Activated naive CD4-positive, alpha-beta T cell treated with anti-CD3 and anti-CD28 coated beads, Interleukin-2, amount 50 U/mL, for 24 hours (primary cell): Measurements from ENCODE around the gene ICOSLG.
"Not testable (repeated sequence)": the region's sequence is repeated elsewhere in the genome, so short reads cannot be mapped to it uniquely, and the experiment has no call there.

Source experiments
- H3K27ac Mint-ChIP-seq: one replicate; pipeline ENCODE4 v1.8.0; 2021; ENCODE audit warnings: mild to moderate bottlenecking, mixed read lengths
- H3K27me3 Mint-ChIP-seq: one replicate; pipeline ENCODE4 v1.8.0; 2021; ENCODE audit warnings: mixed read lengths
- H3K36me3 Mint-ChIP-seq: one replicate; pipeline ENCODE4 v1.8.0; 2021; ENCODE audit warnings: mixed read lengths
- H3K4me1 Mint-ChIP-seq: one replicate; pipeline ENCODE4 v1.8.0; 2021; ENCODE audit warnings: mixed read lengths
- H3K4me3 Mint-ChIP-seq: one replicate; pipeline ENCODE4 v1.8.0; 2021; ENCODE audit warnings: mild to moderate bottlenecking, mixed read lengths
- H3K9me3 Mint-ChIP-seq: one replicate; pipeline ENCODE4 v1.8.0; 2021; ENCODE audit warnings: mixed read lengths

Gene ICOSLG, protein sequence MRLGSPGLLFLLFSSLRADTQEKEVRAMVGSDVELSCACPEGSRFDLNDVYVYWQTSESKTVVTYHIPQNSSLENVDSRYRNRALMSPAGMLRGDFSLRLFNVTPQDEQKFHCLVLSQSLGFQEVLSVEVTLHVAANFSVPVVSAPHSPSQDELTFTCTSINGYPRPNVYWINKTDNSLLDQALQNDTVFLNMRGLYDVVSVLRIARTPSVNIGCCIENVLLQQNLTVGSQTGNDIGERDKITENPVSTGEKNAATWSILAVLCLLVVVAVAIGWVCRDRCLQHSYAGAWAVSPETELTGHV

DNA sequence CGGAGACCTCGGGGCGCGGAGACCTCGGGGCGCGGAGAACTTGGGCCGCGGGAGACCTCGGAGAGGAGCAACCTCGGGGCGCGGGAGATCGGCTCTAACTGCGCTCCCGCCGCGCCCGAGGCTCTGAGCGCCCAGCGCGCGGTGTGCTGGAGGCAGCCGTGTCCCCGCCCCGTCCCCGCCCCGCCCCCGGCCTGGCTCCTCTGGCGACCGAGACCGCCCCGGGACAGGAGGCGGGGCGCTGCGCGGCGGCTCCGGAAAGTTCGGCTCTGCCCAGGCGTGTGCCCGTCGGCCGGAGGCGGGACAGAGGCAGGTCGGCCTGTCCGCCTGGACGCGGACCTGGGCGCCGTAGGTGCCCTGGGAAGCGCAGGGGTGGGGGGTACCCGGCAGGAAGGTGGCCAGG, at the start of gene ICOSLG:
TSS of gene ICOSLG (minus strand) at position 102 of the 400 bp plus-strand sequence. CDS start 126 bp downstream, outside the sequence.
- not testable (repeated sequence) for H3K36me3 Mint-ChIP-seq, H3K27ac Mint-ChIP-seq, H3K27me3 Mint-ChIP-seq, H3K4me3 Mint-ChIP-seq, H3K4me1 Mint-ChIP-seq, H3K9me3 Mint-ChIP-seq

DNA sequence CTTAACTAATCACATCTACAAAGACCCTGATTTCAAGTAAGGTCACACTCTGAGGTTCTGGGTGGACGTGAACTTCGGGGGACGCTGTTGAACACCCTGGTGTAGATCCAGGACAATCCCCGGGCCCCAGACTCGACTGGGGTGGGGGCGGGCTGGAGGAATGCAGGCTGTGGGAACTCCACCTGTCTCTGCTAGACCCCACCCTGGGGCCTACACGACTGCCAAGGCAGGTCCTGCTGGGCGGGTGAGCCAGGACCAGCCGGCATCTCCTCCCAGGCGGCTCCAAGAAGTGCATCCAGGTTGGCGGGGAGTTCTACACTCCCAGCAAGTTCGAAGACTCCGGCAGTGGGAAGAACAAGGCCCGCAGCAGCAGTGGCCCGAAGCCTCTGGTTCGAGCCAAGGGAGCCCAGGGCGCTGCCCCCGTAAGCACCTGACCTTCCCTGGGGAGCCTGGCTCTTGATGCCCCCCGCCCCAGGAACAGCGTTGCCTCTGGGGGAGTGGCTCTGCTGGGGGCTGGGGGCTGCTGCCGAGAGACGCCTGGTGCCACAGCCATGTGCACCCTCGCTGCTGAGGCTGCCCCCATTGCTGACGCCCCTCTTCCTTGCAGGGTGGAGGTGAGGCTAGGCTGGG, 48.8 kb upstream of the ICOSLG start:
- no peaks in the 10 kb centered on the region for H3K9me3 Mint-ChIP-seq
- H3K4me1 Mint-ChIP-seq = no peaks in the 10 kb centered on the region
- peaks cover 2% of the 10 kb centered on the region for H3K27me3 Mint-ChIP-seq
- H3K36me3 Mint-ChIP-seq = no peaks in the 10 kb centered on the region
- no peak overlapping the region for H3K4me3 Mint-ChIP-seq
- no peak overlapping the region for H3K27ac Mint-ChIP-seq

DNA sequence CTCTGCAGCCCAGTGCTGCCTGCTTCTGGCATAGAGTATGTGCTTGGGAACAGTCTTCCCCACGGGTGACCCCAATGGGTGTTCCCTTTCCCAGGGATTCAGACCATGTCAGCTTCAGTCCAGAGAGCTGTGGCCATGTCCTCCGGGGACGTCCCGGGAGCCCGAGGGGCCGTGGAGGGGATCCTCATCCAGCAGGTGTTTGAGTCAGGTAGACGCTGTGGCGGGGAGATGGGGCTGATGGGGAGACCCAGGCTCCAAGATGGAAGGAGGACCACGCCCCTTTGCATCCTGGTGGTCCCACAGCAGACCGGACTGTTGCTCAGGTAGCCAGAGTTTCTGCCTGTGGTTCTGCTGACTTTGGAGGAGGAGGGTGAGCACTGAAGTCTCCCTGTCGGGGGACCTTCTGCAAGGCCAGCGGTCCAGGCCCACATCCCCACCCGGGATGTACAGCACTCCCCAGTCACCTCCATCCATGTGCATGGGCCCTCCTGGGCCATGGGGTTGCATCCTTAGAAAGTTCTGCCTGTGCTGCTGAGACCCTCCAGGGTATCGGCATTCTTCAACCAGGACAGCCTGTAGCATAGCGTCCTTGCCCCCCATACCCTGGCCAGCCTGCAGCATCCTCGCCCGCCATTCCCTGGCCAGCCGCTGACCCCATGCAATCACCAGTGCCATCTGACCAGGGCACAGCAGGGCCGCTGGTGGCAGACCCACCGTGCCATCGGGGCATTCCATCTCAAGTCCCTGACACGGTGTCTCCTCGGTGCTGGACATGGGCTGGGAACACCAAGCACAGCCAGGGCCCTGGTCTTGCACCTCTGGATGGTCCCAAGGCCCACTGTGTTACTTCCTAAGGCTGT, 47.7 kb upstream of the ICOSLG start:
- Mint-ChIP-seq H3K27me3 (peaks cover 2% of the 10 kb centered on the region), H3K9me3 (no peaks in the 10 kb centered on the region), H3K4me3 (no peak overlapping the region), H3K4me1 (no peaks in the 10 kb centered on the region), H3K36me3 (no peaks in the 10 kb centered on the region), H3K27ac (no peak overlapping the region)

DNA sequence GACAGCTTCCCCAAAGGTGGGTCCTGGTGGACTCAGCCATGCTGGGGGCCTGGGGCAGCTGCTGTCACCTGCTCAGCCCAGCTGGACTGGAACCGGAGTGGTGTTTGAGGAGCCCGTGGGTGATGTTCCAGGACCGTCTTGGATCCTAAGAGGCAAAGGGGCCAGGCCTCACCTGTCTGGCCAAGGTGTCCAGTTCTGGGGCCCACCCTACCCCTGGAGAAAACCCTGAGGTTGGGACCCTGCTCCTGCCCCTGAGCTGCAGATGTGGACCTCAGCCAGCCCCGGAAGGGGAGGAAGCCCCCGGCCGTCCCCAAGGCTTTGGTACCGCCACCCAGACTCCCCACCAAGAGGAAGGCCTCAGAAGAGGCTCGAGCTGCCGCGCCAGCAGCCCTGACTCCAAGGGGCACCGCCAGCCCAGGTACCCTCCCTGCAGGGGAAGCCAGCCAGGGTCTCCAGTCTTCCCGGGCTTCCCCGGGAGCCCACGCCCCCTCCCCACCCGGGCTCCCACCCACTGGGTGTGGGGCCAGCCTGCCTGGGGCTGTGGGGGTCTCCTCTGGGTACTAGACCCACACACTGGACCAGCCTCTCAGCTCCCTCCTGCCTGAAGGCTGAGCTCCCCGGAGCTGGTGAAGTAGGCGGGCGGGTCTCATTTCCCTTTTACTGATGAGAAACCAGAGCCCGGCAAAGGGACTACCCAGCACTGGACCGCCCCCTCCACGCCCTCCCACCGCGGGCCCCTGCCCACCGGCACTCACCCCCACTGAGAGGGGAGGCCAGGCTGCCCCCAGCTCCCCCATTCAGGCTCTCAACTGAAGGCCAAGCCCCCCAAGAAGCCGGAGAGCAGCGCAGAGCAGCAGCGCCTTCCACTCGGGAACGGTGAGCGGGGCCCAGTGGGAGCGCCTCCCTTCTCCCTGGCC, 46.2 kb upstream of the ICOSLG start:
- no peaks in the 10 kb centered on the region for H3K36me3 Mint-ChIP-seq
- no peak overlapping the region for H3K27ac Mint-ChIP-seq
- no peak overlapping the region for H3K4me3 Mint-ChIP-seq
- no peaks in the 10 kb centered on the region for H3K4me1 Mint-ChIP-seq
- no peaks in the 10 kb centered on the region for H3K9me3 Mint-ChIP-seq
- peaks cover 2% of the 10 kb centered on the region for H3K27me3 Mint-ChIP-seq

DNA sequence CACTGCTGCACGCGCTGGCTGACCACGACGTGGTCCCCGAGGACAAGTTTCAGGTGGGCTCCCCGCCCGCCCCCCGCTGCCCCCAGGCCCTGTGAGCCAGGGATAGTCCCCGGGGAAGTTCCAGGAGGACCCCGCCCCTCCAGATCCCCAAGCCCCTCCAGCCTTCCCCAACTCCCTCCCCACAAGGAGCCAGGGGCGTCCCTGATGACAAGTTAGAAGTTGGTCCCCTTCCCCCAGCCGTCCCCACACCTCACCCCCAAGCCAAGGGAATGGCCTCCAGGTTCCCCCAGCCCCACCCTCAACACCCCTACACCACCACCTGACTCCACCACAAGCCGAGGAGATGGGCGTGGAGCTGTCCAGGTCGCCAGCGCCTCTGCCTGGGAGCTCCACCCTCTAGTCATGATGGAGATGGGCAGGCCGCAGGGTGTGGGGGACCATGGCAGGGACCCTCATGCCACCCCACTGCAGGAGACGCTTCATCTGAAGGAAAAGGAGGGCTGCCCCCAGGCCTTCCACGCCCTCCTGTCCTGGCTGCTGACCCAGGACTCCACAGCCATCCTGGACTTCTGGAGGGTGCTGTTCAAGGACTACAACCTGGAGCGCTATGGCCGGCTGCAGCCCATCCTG, 45.5 kb upstream of the ICOSLG start:
- H3K4me3 Mint-ChIP-seq = no peak overlapping the region
- no peaks in the 10 kb centered on the region for H3K36me3 Mint-ChIP-seq
- no peak overlapping the region for H3K27ac Mint-ChIP-seq
- H3K4me1 Mint-ChIP-seq = no peaks in the 10 kb centered on the region
- H3K9me3 Mint-ChIP-seq = no peaks in the 10 kb centered on the region
- peaks cover 2% of the 10 kb centered on the region for H3K27me3 Mint-ChIP-seq

DNA sequence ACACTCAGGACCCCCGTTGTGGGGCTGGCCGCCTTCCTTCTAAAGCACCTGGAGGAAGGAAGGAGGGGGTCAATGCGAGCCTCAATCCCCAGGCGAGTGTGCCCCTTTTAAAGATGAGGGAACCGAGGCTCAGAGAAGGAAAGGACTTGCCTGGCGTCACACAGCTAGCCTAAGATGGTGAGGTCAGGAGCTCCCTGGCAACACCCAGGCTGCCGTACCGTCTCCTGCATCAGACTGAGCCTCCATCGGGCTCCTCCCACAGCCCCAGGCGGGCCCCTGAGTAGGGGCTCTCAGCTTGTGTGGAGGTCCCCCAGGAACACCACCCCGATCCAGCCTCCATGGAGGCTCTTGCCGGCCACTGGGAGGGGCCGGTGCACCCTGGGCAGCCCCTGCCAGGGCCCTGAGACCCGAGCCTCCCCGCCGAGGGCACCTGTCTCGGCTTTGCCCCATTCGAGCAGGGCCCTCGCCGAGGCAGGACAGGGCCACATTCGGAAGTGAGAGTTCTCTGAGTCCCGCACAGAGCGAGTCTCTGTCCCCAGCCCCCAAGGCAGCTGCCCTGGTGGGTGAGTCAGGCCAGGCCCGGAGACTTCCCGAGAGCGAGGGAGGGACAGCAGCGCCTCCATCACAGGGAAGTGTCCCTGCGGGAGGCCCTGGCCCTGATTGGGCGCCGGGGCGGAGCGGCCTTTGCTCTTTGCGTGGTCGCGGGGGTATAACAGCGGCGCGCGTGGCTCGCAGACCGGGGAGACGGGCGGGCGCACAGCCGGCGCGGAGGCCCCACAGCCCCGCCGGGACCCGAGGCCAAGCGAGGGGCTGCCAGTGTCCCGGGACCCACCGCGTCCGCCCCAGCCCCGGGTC, 44.6 kb upstream of the ICOSLG start, which contains the start of gene AIRE:
TSS of gene AIRE (plus strand) at position 739 of the 855 bp plus-strand sequence. CDS start 131 bp downstream, outside the sequence.
- no peak within 1 kb of the TSS for H3K4me3 Mint-ChIP-seq
- no peaks in the 10 kb centered on the region for H3K4me1 Mint-ChIP-seq
- peaks cover 2% of the 10 kb centered on the region for H3K27me3 Mint-ChIP-seq
- no peaks in the 10 kb centered on the region for H3K9me3 Mint-ChIP-seq
- no peaks in the 10 kb centered on the region for H3K36me3 Mint-ChIP-seq
- no peak within 1 kb of the TSS for H3K27ac Mint-ChIP-seq

DNA sequence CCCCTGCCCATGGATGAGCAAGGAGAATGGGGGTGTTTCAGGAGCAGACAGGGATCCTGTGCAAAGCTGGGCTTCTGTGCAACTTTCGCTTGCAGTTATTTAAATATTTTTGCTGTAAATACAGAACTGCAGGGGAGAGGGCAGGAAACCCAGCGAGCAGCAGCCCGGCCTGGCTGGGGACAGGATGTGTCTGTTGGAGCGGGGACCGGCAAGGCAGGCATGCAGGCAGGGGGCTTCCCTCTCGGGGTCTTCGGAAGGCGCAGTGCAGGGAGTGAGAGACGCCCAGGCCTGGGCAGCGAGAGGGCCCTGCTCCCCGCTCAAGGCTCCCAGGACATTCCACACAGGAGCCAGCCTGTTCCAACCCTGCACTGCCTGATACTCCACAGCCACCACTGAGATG, 43.2 kb upstream of the ICOSLG start:
- Mint-ChIP-seq H3K4me3 (no peak overlapping the region), H3K27ac (no peak overlapping the region), H3K4me1 (no peaks in the 10 kb centered on the region), H3K9me3 (no peaks in the 10 kb centered on the region), H3K36me3 (no peaks in the 10 kb centered on the region), H3K27me3 (peaks cover 2% of the 10 kb centered on the region)

DNA sequence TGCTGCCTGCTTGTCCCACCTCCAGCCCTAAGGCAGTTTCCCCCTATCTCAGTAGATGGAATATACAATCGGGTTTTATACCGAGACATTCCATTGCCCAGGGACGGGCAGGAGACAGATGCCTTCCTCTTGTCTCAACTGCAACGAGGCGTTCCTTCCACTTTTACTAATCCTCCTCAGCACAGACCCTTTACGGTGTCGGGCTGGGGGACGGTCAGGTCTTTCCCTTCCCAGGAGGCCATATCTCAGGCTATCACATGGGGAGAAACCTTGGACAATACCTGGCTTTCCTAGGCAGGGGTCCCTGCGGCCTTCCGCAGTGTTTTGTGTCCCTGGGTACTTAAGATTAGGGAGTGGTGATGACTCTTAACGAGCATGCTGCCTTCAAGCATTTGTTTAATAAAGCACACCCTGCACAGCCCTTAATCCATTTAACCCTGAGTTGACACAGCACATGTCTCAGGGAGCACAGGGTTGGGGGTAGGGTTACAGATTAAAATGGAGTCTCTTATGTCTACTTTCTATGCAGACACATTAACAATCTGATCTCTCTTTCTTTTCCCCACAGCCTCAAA, 42.6 kb upstream of the ICOSLG start:
- H3K4me1 Mint-ChIP-seq, H3K4me3 Mint-ChIP-seq, H3K36me3 Mint-ChIP-seq, H3K27ac Mint-ChIP-seq, H3K9me3 Mint-ChIP-seq, H3K27me3 Mint-ChIP-seq: not testable (repeated sequence)

DNA sequence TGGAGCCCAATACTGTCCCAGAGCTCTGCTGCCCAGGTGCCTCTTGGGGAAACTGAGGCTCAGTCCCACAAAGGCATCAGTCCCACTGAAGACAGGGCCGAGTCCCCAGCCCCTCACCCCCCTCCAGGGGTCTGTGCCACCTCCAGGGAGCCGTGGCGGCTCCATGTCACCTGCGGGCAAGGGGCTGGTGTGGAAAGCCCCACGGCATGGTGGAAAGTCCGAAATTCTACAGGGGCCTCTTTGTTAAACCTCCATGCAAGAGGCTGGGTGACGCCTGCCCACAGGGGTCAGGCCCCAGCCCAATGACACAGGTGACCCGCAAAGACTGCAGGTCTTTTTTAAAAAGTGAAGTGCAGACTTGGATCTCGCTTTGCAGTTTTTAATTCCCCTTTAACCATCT, 41.6 kb upstream of the ICOSLG start:
- no peaks in the 10 kb centered on the region for H3K36me3 Mint-ChIP-seq
- H3K4me3 Mint-ChIP-seq = no peak overlapping the region
- H3K4me1 Mint-ChIP-seq = no peaks in the 10 kb centered on the region
- H3K27me3 Mint-ChIP-seq = no peaks in the 10 kb centered on the region
- no peaks in the 10 kb centered on the region for H3K9me3 Mint-ChIP-seq
- H3K27ac Mint-ChIP-seq = no peak overlapping the region

DNA sequence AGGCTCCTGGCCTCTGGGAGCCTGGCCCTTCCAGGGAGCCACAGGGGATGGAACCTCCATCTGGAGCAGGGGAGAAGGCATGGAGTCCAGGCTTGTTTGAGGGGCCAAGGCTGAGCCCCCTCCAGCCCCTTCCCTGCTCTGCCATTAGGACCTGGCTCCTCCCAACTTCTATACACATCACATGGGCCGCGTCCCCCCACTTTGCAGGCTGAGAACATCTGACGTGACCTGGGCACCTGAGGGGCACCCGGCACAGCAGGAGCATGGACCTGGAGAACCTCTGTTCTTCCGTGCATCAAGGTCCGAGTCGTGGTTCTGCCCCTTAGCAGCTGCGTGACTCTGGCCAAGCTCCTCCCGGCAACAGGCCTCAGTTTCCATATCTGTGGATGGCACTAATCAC, 41.1 kb upstream of the ICOSLG start:
- Mint-ChIP-seq H3K27ac (no peak overlapping the region), H3K27me3 (no peaks in the 10 kb centered on the region), H3K4me3 (no peak overlapping the region), H3K36me3 (no peaks in the 10 kb centered on the region), H3K4me1 (no peaks in the 10 kb centered on the region), H3K9me3 (no peaks in the 10 kb centered on the region)

DNA sequence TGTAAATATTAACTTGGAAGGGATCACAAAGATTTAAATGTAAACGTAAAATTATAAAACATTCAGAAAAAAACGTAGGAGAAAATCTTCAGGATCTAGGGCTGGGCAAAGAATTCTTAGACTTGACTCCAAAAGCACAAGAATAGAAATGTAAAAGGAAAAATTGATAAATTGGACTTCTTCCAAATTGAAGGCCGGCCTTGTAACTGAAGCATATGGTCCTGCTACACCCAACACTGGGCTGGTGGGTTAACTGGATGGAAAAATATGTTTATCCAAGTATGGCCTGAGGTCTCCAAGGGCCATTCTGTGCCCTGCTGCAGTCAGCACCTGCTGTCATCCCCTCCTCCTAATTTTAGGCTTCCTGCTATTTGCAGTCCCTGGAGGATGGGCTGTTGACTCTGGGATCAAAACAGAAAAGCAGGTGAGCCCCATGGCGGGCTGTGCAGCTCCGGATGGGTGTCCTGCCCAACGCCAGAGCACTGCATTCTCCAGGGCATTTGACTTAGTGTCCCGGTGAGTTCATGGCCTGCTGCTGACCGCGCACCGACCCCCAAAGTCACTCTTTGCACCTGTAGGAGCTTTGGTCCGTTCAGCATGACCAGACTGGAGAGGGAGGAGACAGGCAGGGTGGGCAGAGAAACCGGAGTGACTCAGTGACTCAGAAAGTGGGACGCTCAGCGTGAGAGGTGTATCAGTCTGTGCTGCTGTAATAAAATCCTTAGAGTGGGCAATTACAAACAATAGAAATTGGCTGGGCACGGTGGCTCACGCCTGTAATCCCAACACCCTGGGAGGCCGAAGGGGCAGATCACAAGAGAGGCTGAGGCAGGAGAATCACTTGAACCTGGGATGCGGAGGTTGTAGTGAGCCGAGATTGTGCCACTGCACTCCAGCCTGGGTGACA, 38.9 kb upstream of the ICOSLG start:
- Mint-ChIP-seq H3K4me3 (no peak overlapping the region), H3K9me3 (no peaks in the 10 kb centered on the region), H3K27me3 (no peaks in the 10 kb centered on the region), H3K36me3 (no peaks in the 10 kb centered on the region), H3K4me1 (no peaks in the 10 kb centered on the region), H3K27ac (no peak overlapping the region)

DNA sequence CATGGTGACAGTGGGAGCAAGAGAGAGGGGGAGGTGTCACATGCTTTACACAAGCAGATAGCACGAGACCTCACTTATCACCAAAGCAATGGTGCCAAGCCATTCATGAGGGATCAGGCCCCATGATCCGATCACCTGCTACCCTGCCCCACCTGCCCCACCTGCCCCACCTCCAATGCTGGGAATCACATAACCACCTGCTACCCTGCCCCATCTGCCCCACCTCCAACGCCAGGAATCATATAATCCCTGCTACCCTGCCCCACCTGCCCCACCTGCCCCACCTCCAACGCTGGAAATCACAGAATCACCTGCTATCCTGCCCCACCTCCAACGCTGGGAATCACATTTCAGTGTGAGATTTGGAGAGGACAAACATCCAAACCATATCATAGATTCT, 34.3 kb upstream of the ICOSLG start:
- H3K4me1 Mint-ChIP-seq = no peaks in the 10 kb centered on the region
- no peaks in the 10 kb centered on the region for H3K9me3 Mint-ChIP-seq
- H3K4me3 Mint-ChIP-seq = no peak overlapping the region
- H3K36me3 Mint-ChIP-seq = no peaks in the 10 kb centered on the region
- H3K27me3 Mint-ChIP-seq = no peaks in the 10 kb centered on the region
- H3K27ac Mint-ChIP-seq = no peak overlapping the region

DNA sequence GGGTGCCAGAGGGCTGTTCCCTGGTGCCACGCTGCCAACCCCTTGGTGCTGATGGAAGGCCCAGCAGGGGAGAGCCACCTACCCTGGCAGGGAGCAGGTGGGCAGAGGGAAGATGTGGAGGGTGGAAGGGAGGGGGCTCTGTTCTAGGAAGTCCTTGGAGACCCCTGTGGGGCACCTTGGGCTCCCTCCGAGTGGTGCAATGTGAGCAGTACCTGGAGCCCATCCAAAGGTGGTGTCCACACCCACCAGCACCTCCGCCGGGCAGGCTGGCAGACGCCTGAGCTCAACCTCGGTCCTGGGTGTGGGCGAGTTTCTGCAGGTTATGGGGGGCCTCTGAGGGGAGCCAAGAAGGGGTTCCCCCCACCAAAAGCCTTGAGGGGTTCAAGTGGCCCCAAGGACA, 32.3 kb upstream of the ICOSLG start:
- Mint-ChIP-seq H3K9me3 (no peaks in the 10 kb centered on the region), H3K27me3 (no peaks in the 10 kb centered on the region), H3K36me3 (no peaks in the 10 kb centered on the region), H3K27ac (no peak overlapping the region), H3K4me1 (no peaks in the 10 kb centered on the region), H3K4me3 (no peak overlapping the region)
